22Rv1 (cell line): ENCODE data around the gene CACUL1.

Source experiments
- H3K27ac ChIP-seq: fragments of 450-650 bp; 2 replicates; pipeline ENCODE4 v1.5.1; 2017
- ZFX ChIP-seq: fragments of 450-650 bp; IDR thresholded peaks from 2 replicates; pipeline ENCODE4 v1.6.1; 2017; ENCODE audit warnings: antibody characterized with exemption, borderline replicate concordance
- TF ChIP-seq, protein P1 (sequence below): fragments of 450-650 bp; IDR thresholded peaks from 2 replicates; pipeline ENCODE4 v1.5.1; 2017; ENCODE audit warnings: mild to moderate bottlenecking

The CACUL1 gene

DNA sequence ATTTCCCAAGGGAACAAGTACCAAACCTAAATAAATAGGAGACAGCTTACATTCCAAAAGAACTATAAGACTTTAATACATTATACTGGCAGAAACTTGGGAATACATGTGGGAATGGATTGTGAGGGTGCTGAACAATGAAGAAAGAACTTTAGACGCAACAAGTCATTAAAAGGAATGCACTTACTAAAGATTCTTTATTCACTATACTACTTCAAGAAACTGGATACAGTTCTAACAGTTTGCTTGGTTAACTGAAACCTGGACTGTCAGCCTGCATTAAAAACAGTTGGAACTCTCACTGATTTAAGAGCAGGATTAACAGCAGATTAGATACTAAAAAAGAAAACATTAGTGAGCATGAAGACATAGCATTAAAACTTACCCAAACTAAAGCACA, 12.0 kb downstream of the CACUL1 start:
- no peak overlapping the region for H3K27ac ChIP-seq
- TF ChIP-seq, protein P1, sequence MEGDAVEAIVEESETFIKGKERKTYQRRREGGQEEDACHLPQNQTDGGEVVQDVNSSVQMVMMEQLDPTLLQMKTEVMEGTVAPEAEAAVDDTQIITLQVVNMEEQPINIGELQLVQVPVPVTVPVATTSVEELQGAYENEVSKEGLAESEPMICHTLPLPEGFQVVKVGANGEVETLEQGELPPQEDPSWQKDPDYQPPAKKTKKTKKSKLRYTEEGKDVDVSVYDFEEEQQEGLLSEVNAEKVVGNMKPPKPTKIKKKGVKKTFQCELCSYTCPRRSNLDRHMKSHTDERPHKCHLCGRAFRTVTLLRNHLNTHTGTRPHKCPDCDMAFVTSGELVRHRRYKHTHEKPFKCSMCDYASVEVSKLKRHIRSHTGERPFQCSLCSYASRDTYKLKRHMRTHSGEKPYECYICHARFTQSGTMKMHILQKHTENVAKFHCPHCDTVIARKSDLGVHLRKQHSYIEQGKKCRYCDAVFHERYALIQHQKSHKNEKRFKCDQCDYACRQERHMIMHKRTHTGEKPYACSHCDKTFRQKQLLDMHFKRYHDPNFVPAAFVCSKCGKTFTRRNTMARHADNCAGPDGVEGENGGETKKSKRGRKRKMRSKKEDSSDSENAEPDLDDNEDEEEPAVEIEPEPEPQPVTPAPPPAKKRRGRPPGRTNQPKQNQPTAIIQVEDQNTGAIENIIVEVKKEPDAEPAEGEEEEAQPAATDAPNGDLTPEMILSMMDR, result no peak

DNA sequence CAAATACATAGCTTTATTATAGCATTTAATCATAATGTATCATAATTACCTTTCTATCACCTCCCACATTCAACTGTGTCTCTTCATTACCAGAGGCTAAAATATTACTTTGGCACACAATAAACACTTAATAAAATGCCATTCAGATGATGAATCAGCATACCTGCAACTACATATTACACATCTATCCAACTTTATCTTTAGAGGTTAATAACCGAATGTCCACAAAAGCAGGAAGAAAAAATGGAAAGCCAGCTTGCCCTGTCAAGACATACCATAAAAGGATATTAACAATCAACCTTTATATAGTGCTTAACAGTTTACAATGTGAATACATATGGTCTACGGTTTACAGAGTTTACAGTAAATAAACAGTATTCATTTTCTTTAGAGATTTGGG, 12.7 kb downstream of the CACUL1 start:
- TF ChIP-seq, protein P1, result no peak
- TF ChIP-seq ZFX, result no peak
- H3K27ac ChIP-seq, result no peak overlapping the region

DNA sequence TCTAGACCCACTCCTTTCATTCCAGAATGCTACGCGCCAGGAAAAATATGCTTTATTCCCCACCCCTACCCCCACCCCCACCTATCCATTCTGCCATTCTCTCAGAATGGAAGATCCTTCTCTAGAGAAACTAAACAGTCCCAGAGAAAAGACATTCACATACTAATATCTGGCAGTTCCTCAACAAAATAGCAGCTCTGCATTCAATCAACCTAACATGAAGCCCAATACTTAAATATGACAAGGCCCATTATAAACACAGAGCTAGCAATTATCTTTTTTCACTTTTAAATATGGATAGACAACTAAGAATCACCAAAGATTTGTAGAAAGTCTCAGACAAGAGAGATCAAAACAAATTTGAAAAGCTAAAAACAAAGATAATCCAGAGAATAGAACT, 16.4 kb downstream of the CACUL1 start:
- no peak overlapping the region for H3K27ac ChIP-seq
- no peak for TF ChIP-seq ZFX
- TF ChIP-seq, protein P1, result no peak

DNA sequence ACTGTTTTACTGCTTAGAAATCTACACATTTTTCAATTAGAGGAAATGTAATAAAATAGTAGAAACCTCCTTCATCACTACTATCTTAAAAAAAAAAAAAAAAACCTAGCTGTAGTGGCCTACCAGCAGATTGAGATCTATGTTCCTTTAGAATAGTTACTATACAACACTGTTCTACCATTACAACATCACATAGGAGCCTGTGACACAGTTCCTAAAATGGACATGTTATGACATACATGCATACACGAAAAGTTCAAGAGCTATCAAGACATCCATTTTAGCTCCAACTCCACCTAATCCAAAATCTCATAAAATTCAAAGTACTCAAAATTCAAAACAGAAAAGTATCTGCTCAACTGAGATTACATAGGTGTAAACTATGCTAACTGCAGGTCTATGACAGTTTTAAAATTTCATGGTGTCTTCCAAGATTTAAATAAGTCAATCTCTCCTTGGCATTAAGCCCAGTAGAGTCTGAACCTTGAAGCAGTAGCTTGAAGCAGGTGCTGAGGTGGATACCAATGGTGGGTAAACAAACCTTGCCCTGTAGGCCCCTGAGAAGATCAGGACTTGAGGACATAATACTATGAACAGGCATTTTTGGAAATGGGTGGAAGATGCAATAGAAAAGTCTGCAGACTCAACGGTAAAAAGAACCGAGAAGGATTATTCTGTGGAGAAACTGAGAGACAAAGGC, 17.0 kb downstream of the CACUL1 start:
- no peak for TF ChIP-seq ZFX
- TF ChIP-seq, protein P1, result no peak
- no peak overlapping the region for H3K27ac ChIP-seq

GRCh38 chr10:118735294-118735693, 19.5 kb downstream of the CACUL1 start:
- H3K27ac ChIP-seq, result no peak overlapping the region
- TF ChIP-seq, protein P1, result no peak
- no peak for TF ChIP-seq ZFX

- H3K27ac ChIP-seq, result no peak overlapping the region
- TF ChIP-seq, protein P1, result peak; percentile 54
- no peak for TF ChIP-seq ZFX
These were observed 20.3 kb downstream of the CACUL1 start for GRCh38 chr10:118734475-118734874.

DNA sequence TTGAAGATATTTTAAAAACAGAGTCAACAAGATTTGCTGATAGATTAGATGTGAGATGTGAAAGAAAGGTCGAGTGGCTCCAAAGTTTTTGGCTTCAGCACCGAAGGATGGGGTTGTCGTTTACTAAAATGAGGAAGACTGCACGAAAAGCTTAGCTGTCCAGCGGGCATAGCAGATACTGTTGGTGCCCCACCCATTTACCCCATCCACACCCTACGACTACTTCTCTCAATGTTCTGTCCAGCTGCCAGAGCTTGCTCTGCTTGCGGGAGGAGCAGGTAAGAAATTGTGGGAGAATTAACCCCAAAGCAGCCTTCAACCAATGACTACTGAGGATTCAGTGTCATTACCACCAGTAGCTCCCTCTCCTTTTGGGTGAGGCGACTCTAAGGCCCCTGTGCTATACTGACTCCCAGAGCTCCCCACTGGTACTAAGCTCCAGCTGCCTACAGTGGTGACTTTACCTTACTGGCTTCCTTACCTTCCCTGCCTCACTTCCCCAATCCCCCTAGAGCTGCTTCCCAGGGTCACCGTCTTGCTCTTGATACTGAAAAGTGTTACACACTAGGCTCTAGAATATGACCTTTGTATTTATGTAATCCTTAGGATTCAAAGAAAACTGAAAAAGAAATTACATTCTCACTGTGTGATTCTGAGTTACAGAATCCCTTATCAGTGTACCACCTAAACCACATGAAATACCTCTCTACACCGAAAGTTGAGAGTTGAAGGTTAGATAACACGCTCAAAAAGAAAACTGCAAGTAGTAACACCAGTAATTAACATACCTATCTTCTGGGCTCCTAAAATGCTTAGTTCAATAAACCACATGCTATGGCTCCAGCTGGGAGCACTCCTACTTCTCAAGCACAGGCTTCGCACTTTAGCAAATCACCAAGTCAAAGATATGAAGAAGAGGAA, 22.3 kb downstream of the CACUL1 start:
- TF ChIP-seq ZFX, result no peak
- TF ChIP-seq, protein P1, result no peak
- no peak overlapping the region for H3K27ac ChIP-seq
